Neural progenitor cell (in vitro differentiated cells): Measurements from ENCODE around the gene SLC27A1. TPM values are rescaled to one million over a fixed set of nuclear protein-coding genes. Genes with fewer than 3 reads are reported as not detected.

Source experiments
- DNase-seq: peaks from one replicate; pipeline ENCODE4 v3.0.0-alpha.2; 2016; ENCODE audit warnings: low spot score
- H2AFZ ChIP-seq: fragments of 200-600 bp; sonication (generic); replicated peaks from 2 replicates; pipeline ENCODE4 v1.6.1; 2016; ENCODE audit warnings: antibody characterized with exemption
- H3F3A ChIP-seq: fragments of 200-600 bp; sonication (generic); 2 replicates; pipeline ENCODE4 v1.6.1; 2016; ENCODE audit warnings: antibody characterized with exemption, low read depth
- H3K27ac ChIP-seq: fragments of 200-600 bp; sonication (generic); 2 replicates; pipeline ENCODE4 v1.5.1; 2016; ENCODE audit warnings: mild to moderate bottlenecking
- H3K27me3 ChIP-seq: fragments of 200-600 bp; sonication (generic); 2 replicates; pipeline ENCODE4 v1.6.1; 2016; ENCODE audit warnings: mild to moderate bottlenecking, moderate library complexity
- H3K36me3 ChIP-seq: fragments of 200-600 bp; sonication (generic); 2 replicates; pipeline ENCODE4 v1.5.1; 2016
- H3K4me1 ChIP-seq: fragments of 200-600 bp; sonication (generic); 2 replicates; pipeline ENCODE4 v1.6.1; 2016; ENCODE audit warnings: mixed run types
- H3K4me2 ChIP-seq: fragments of 200-600 bp; sonication (generic); 2 replicates; pipeline ENCODE4 v1.6.1; 2016
- H3K4me3 ChIP-seq: fragments of 200-600 bp; sonication (generic); 2 replicates; pipeline ENCODE4 v1.5.1; 2016
- H3K79me2 ChIP-seq: fragments of 200-600 bp; sonication (generic); 2 replicates; pipeline ENCODE4 v1.6.1; 2016; ENCODE audit warnings: low read depth
- H3K9ac ChIP-seq: fragments of 200-600 bp; sonication (generic); 2 replicates; pipeline ENCODE4 v1.6.1; 2016
- H3K9me3 ChIP-seq: fragments of 200-600 bp; sonication (generic); 2 replicates; pipeline ENCODE4 v1.5.1; 2016; ENCODE audit warnings: low read depth
- H4K20me1 ChIP-seq: fragments of 200-600 bp; sonication (generic); 2 replicates; pipeline ENCODE4 v1.6.1; 2016; ENCODE audit warnings: low read depth
- H3K27ac Mint-ChIP-seq: 3 replicates; pipeline ENCODE4 v1.8.0; 2021; ENCODE audit warnings: mixed read lengths
- H3K27me3 Mint-ChIP-seq: 2 replicates; pipeline ENCODE4 v1.8.0; 2022; ENCODE audit warnings: low read depth, mild to moderate bottlenecking, inconsistent platforms, moderate library complexity, mixed read lengths; ENCODE audit not compliant: insufficient read depth
- H3K36me3 Mint-ChIP-seq: 3 replicates; pipeline ENCODE4 v1.8.0; 2021; ENCODE audit warnings: mixed read lengths
- H3K4me1 Mint-ChIP-seq: 3 replicates; pipeline ENCODE4 v1.8.0; 2021; ENCODE audit warnings: mixed read lengths
- H3K4me3 Mint-ChIP-seq: 3 replicates; pipeline ENCODE4 v1.8.0; 2021; ENCODE audit warnings: mild to moderate bottlenecking, moderate library complexity, mixed read lengths
- H3K9me3 Mint-ChIP-seq: 3 replicates; pipeline ENCODE4 v1.8.0; 2020; ENCODE audit warnings: mixed read lengths
- CTCF ChIP-seq: fragments of 200-600 bp; sonication (generic); IDR thresholded peaks from 2 replicates; pipeline ENCODE4 v1.5.1; 2017; ENCODE audit warnings: antibody characterized with exemption, mild to moderate bottlenecking
- EZH2 ChIP-seq: fragments of 200-600 bp; sonication (generic); IDR thresholded peaks from 2 replicates; pipeline ENCODE4 v1.6.1; 2017; ENCODE audit warnings: antibody characterized with exemption, mild to moderate bottlenecking, moderate library complexity
- EZH2phosphoT487 ChIP-seq: fragments of 200-600 bp; sonication (generic); IDR thresholded peaks from 2 replicates; pipeline ENCODE4 v1.6.1; 2017; ENCODE audit warnings: antibody characterized with exemption
- total RNA-seq: library from RNA; depleted of rRNA; stranded (reverse); fragments of >200 nt; gene quantifications from 2 replicates; pipeline ENCODE4 v1.2.3, GENCODE V29; 2015; ENCODE audit warnings: low replicate concordance

SLC27A1 gene
- total RNA-seq, 1 donor from 2014 or later = 13.9 TPM

- Histone ChIP-seq H4K20me1 (no peaks in the 10 kb centered on the region), H3K36me3 (no peaks in the 10 kb centered on the region), H3K9ac (no peak overlapping the region), H3K4me2 (no peak overlapping the region), H3K79me2 (no peaks in the 10 kb centered on the region), H3K27ac (no peak overlapping the region), H3K4me1 (peaks cover 11% of the 10 kb centered on the region), H3K9me3 (no peaks in the 10 kb centered on the region), H2AFZ (no peak overlapping the region), H3K27me3 (peaks cover 20% of the 10 kb centered on the region), H3K4me3 (no peak overlapping the region), H3F3A (peaks cover 18% of the 10 kb centered on the region)
- H3K4me3 Mint-ChIP-seq = peak overlapping the region; percentile 58
- H3K4me1 Mint-ChIP-seq = peaks cover 28% of the 10 kb centered on the region
- H3K36me3 Mint-ChIP-seq = no peaks in the 10 kb centered on the region
- DNase-seq = no peak
- H3K27ac Mint-ChIP-seq = peak overlapping the region; percentile 80
- peaks cover 11% of the 10 kb centered on the region for H3K27me3 Mint-ChIP-seq
- no peaks in the 10 kb centered on the region for H3K9me3 Mint-ChIP-seq
- no peak for TF ChIP-seq CTCF
- no peak for TF ChIP-seq EZH2phosphoT487
- no peak for TF ChIP-seq EZH2
Observed at GRCh38 chr19:17466487-17466850, 3.9 kb upstream of the SLC27A1 start.

GRCh38 chr19:17467471-17468301, 2.6 kb upstream of the SLC27A1 start:
- no peak overlapping the region for H2AFZ ChIP-seq
- Mint-ChIP-seq H3K4me1 (peaks cover 33% of the 10 kb centered on the region), H3K36me3 (no peaks in the 10 kb centered on the region), H3K27me3 (peaks cover 11% of the 10 kb centered on the region), H3K27ac (no peak overlapping the region), H3K9me3 (no peaks in the 10 kb centered on the region), H3K4me3 (peak overlapping the region; percentile 92)
- H3K27me3 ChIP-seq = peaks cover 26% of the 10 kb centered on the region
- H3K4me2 ChIP-seq = no peak overlapping the region
- no peaks in the 10 kb centered on the region for H3K9me3 ChIP-seq
- H3K4me3 ChIP-seq = no peak overlapping the region
- no peak for DNase-seq
- H3K9ac ChIP-seq = no peak overlapping the region
- no peak overlapping the region for H3K27ac ChIP-seq
- peaks cover 18% of the 10 kb centered on the region for H3F3A ChIP-seq
- peaks cover 1% of the 10 kb centered on the region for H4K20me1 ChIP-seq
- H3K4me1 ChIP-seq = peaks cover 12% of the 10 kb centered on the region
- no peaks in the 10 kb centered on the region for H3K36me3 ChIP-seq
- no peak for TF ChIP-seq EZH2
- TF ChIP-seq CTCF = no peak
- no peaks in the 10 kb centered on the region for H3K79me2 ChIP-seq

- TF ChIP-seq EZH2phosphoT487 (no peak), CTCF (no peak), EZH2 (no peak)
- H3K4me2 ChIP-seq = peak overlapping the region; percentile 81
- peaks cover 3% of the 10 kb centered on the region for H4K20me1 ChIP-seq
- H3K9me3 ChIP-seq = no peaks in the 10 kb centered on the region
- H3K36me3 ChIP-seq = no peaks in the 10 kb centered on the region
- Mint-ChIP-seq H3K9me3 (no peaks in the 10 kb centered on the region), H3K36me3 (no peaks in the 10 kb centered on the region), H3K27ac (peak overlapping the region; percentile 46), H3K4me3 (peak overlapping the region; percentile 92), H3K27me3 (peaks cover 9% of the 10 kb centered on the region), H3K4me1 (peaks cover 33% of the 10 kb centered on the region)
- peak overlapping the region; percentile 86 for H3K4me3 ChIP-seq
- no peaks in the 10 kb centered on the region for H3K79me2 ChIP-seq
- H3K9ac ChIP-seq = no peak overlapping the region
- peak; percentile 41 for DNase-seq
- H3F3A ChIP-seq = peaks cover 18% of the 10 kb centered on the region
- H3K27me3 ChIP-seq = peaks cover 26% of the 10 kb centered on the region
- H2AFZ ChIP-seq = peak overlapping the region; percentile 98
- peaks cover 12% of the 10 kb centered on the region for H3K4me1 ChIP-seq
- no peak overlapping the region for H3K27ac ChIP-seq
Observed at GRCh38 chr19:17468302-17469091, 1.8 kb upstream of the SLC27A1 start.
